Uterus (tissue), 4 donors: ENCODE results near the gene PPP2R5E. TPM values are rescaled to one million over a fixed set of nuclear protein-coding genes. Genes with fewer than 3 reads are reported as not detected.

Experiments used
- DNase-seq, 2 donors: peaks; one replicate each; pipeline ENCODE4 v3.0.0-alpha.2; 2019 to 2020
- H3K27ac ChIP-seq, 2 donors: fragments of 200-600 bp; sonication (generic); 1 replicate in 1 of 2; 2 replicates in 1 of 2; pipeline ENCODE4 v1.5.1; 2016 to 2018
- H3K27me3 ChIP-seq, 2 donors: fragments of 200-600 bp; sonication (generic); one replicate each; pipeline ENCODE4 v1.5.1; 2018 to 2019; ENCODE audit warnings: control low read depth in 1 of 2
- H3K36me3 ChIP-seq, 2 donors: fragments of 200-600 bp; sonication (generic); one replicate each; pipeline ENCODE4 v1.5.1; 2019; ENCODE audit warnings: control low read depth in 1 of 2
- H3K4me1 ChIP-seq, 2 donors: fragments of 200-600 bp; sonication (generic); one replicate each; pipeline ENCODE4 v1.5.1; 2018 to 2019; ENCODE audit warnings: control low read depth in 1 of 2
- H3K4me3 ChIP-seq, 2 donors: fragments of 200-600 bp; sonication (generic); 1 replicate in 1 of 2; 2 replicates in 1 of 2; pipeline ENCODE4 v1.5.1; 2018 to 2019; ENCODE audit warnings: mild to moderate bottlenecking in 1 of 2
- H3K9me3 ChIP-seq, 2 donors: fragments of 200-600 bp; sonication (generic); one replicate each; pipeline ENCODE4 v1.5.1; 2019; ENCODE audit warnings: control low read depth in 1 of 2
- CTCF ChIP-seq, 4 experiments: fragments of 200-600 bp in 2 of 4; fragments of 450-650 bp in 2 of 4; sonication (generic) in 2 of 4; IDR thresholded peaks; one replicate each; pipeline ENCODE4 v1.5.1; 2016 to 2019; ENCODE audit warnings: antibody characterized with exemption in 4 of 4, mild to moderate bottlenecking in 2 of 4, moderate library complexity in 1 of 4
- POLR2A ChIP-seq, 2 donors: fragments of 450-650 bp; IDR thresholded peaks; one replicate each; pipeline ENCODE4 v1.6.1; 2016; ENCODE audit warnings: antibody characterized with exemption in 2 of 2, mild to moderate bottlenecking in 1 of 2, moderate library complexity in 1 of 2
- intact Hi-C: fragments of 100-400 bp; cut with DNase I; formaldehyde crosslinking; loops from one replicate; pipeline ENCODE4 v1.15.1; 2023; ENCODE audit warnings: low total_unique reads
- small RNA-seq: library from RNA; depleted of rRNA; stranded (forward); fragments of <200 nt; gene quantifications from one replicate; pipeline ENCODE3, GENCODE V24; 2016
- total RNA-seq, 4 donors: library from RNA; depleted of rRNA in 3 of 4; stranded (reverse); fragments of >200 nt in 3 of 4; gene quantifications; one replicate each; pipeline versions ENCODE4 v1.1.0 to v1.2.4, GENCODE V29; 2014 to 2023
- donor health status: DM: yes; HTN: yes; CAD: no.

Gene PPP2R5E
- total RNA-seq, 4 donors from 2014 or later: 20.0 to 62.0 (median 42.3) TPM

GRCh38 chr14:63322897-63323573 is 220.1 kb downstream of the PPP2R5E start:
- no peak for TF ChIP-seq POLR2A (IDR thresholded peaks at IDR 0.05)
- TF ChIP-seq CTCF (IDR thresholded peaks at IDR 0.05): no peak
- Histone ChIP-seq H3K4me1 (no peaks in the 10 kb centered on the region), H3K4me3 (no peak overlapping the region), H3K27ac (no peak overlapping the region), H3K36me3 (no peaks in the 10 kb centered on the region), H3K9me3 (no peaks in the 10 kb centered on the region), H3K27me3 (no peaks in the 10 kb centered on the region)
- DNase-seq: no peak
- intact Hi-C loops: no loop called here

GRCh38 chr14:63322472-63322871 is 220.7 kb downstream of the PPP2R5E start:
- Histone ChIP-seq H3K4me1 (no peaks in the 10 kb centered on the region), H3K4me3 (no peak overlapping the region), H3K9me3 (no peaks in the 10 kb centered on the region), H3K27me3 (no peaks in the 10 kb centered on the region), H3K36me3 (no peaks in the 10 kb centered on the region), H3K27ac (no peak overlapping the region)
- no peak for DNase-seq
- intact Hi-C loops: no loop called here
- no peak for TF ChIP-seq CTCF (IDR thresholded peaks at IDR 0.05)
- TF ChIP-seq POLR2A (IDR thresholded peaks at IDR 0.05): no peak

Small RNA genes within 50 kb of the gene (small RNA-seq; reads per million reads assigned to genes)
- not detected for gene RF00601

Other genes with a start within 250 kb of the PPP2R5E start
- not detected for gene GPHB5, start 224.4 kb downstream of the PPP2R5E start, total RNA-seq
- 10 to 100 TPM; 20.3 to 36.4 (median 32.1) TPM for gene WDR89, start 98.5 kb upstream of the PPP2R5E start, total RNA-seq
- 10 to 100 TPM; 17.7 to 47.6 (median 21.5) TPM for gene SGPP1, start 184.7 kb upstream of the PPP2R5E start, total RNA-seq